Upper lobe of left lung (tissue), 6 donors: ENCODE measurements around the gene ENPP3. TPM values are rescaled to one million over a fixed set of nuclear protein-coding genes. Genes with fewer than 3 reads are reported as not detected.

Experiments
- ATAC-seq, 2 donors: fragments of 200-7000 bp; cut with Tn5 transposase; one replicate each; pipeline ENCODE4 v1.9.1; 2022; ENCODE audit warnings: mild to moderate bottlenecking in 2 of 2, moderate library complexity in 2 of 2; ENCODE audit not compliant: low FRiP score in 2 of 2
- DNase-seq, 2 donors: peaks; one replicate each; pipeline ENCODE4 v3.0.0-alpha.2; 2019 to 2020
- H3K27ac ChIP-seq, 4 donors: fragments of 200-600 bp; sonication (generic); one replicate each; pipeline ENCODE4 v1.5.1; 2016 to 2019
- H3K27me3 ChIP-seq, 4 donors: fragments of 200-600 bp; sonication (generic); one replicate each; pipeline ENCODE4 v1.5.1; 2017 to 2019
- H3K36me3 ChIP-seq, 4 donors: fragments of 200-600 bp; sonication (generic); one replicate each; pipeline ENCODE4 v1.5.1; 2016 to 2019
- H3K4me1 ChIP-seq, 4 donors: fragments of 200-600 bp; sonication (generic); one replicate each; pipeline ENCODE4 v1.5.1; 2018 to 2019
- H3K4me3 ChIP-seq, 4 donors: fragments of 200-600 bp; sonication (generic); one replicate each; pipeline ENCODE4 v1.5.1; 2017 to 2019; ENCODE audit warnings: mild to moderate bottlenecking in 2 of 4, moderate library complexity in 1 of 4
- H3K9me3 ChIP-seq, 4 donors: fragments of 200-600 bp; sonication (generic); one replicate each; pipeline ENCODE4 v1.5.1; 2018 to 2019
- EP300 ChIP-seq, 4 donors: sonication (generic); formaldehyde crosslinking; IDR thresholded peaks; one replicate each; pipeline ENCODE4 v1.5.1; 2017; ENCODE audit warnings: antibody characterized with exemption in 4 of 4, control low read depth in 2 of 4
- POLR2A ChIP-seq, 4 donors: fragments of 450-650 bp; IDR thresholded peaks; one replicate each; pipeline ENCODE4 v1.5.1; 2016 to 2017; ENCODE audit warnings: antibody characterized with exemption in 4 of 4, mild to moderate bottlenecking in 2 of 4
- POLR2AphosphoS5 ChIP-seq, 2 donors: sonication (generic); formaldehyde crosslinking; IDR thresholded peaks; one replicate each; pipeline ENCODE4 v1.5.1; 2017; ENCODE audit warnings: antibody characterized with exemption in 2 of 2
- WGBS, 2 donors: methylation state at CpG; one replicate each; pipeline ENCODE4 v1.1.5; 2017 to 2018; 5-methylcytosine and 5-hydroxymethylcytosine counted together
- total RNA-seq, 6 donors: library from RNA; depleted of rRNA in 4 of 6; stranded (reverse); fragments of >200 nt in 4 of 6; gene quantifications; one replicate each; pipeline versions ENCODE4 v1.1.0 to v1.2.1, GENCODE V29; 2016 to 2021
- TF ChIP-seq, protein P1 (sequence below), 6 experiments: fragments of 450-650 bp in 4 of 6; fragments of 200-600 bp in 2 of 6; sonication (generic) in 2 of 6; IDR thresholded peaks; one replicate each; pipeline ENCODE4 v1.5.1; 2016 to 2019; ENCODE audit warnings: antibody characterized with exemption in 6 of 6
- donor health status: DM: no; HTN: no; CAD: no; lungs with moderate emphysema.
- donor health status: DM: no; HTN: yes; CAD: no; lungs with severe emphysema.

ENPP3 gene
- total RNA-seq, 6 donors from 2014 or later, result under 0.01 to 2.1 (median 0.39) TPM

GRCh38 chr6:131635384-131636340, 1.4 kb upstream of the ENPP3 start:
- WGBS, 2 donors, result 91 to 95% methylated on average over 11 of the region's 11 CpGs
- no peak for TF ChIP-seq EP300 (IDR thresholded peaks at IDR 0.05)
- no peak for TF ChIP-seq POLR2A (IDR thresholded peaks at IDR 0.05)
- TF ChIP-seq POLR2AphosphoS5 (IDR thresholded peaks at IDR 0.05), result no peak
- TF ChIP-seq, protein P1, sequence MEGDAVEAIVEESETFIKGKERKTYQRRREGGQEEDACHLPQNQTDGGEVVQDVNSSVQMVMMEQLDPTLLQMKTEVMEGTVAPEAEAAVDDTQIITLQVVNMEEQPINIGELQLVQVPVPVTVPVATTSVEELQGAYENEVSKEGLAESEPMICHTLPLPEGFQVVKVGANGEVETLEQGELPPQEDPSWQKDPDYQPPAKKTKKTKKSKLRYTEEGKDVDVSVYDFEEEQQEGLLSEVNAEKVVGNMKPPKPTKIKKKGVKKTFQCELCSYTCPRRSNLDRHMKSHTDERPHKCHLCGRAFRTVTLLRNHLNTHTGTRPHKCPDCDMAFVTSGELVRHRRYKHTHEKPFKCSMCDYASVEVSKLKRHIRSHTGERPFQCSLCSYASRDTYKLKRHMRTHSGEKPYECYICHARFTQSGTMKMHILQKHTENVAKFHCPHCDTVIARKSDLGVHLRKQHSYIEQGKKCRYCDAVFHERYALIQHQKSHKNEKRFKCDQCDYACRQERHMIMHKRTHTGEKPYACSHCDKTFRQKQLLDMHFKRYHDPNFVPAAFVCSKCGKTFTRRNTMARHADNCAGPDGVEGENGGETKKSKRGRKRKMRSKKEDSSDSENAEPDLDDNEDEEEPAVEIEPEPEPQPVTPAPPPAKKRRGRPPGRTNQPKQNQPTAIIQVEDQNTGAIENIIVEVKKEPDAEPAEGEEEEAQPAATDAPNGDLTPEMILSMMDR (IDR thresholded peaks at IDR 0.05), result no peak
- no peak for DNase-seq
- Histone ChIP-seq H3K27me3 (no peaks in the 10 kb centered on the region), H3K9me3 (no peaks in the 10 kb centered on the region), H3K27ac (no peak overlapping the region), H3K4me1 (no peaks in the 10 kb centered on the region), H3K4me3 (no peak overlapping the region), H3K36me3 (no peaks in the 10 kb centered on the region)
- no peak for ATAC-seq

- Histone ChIP-seq H3K36me3 (no peaks in the 10 kb centered on the region), H3K27ac (no peak overlapping the region), H3K9me3 (no peaks in the 10 kb centered on the region), H3K27me3 (no peaks in the 10 kb centered on the region), H3K4me1 (no peaks in the 10 kb centered on the region), H3K4me3 (no peak overlapping the region)
- TF ChIP-seq POLR2AphosphoS5 (IDR thresholded peaks at IDR 0.05), result no peak
- TF ChIP-seq, protein P1 (IDR thresholded peaks at IDR 0.05), result no peak
- TF ChIP-seq EP300 (IDR thresholded peaks at IDR 0.05), result no peak
- no peak for TF ChIP-seq POLR2A (IDR thresholded peaks at IDR 0.05)
- DNase-seq, result no peak
- no peak for ATAC-seq
- 77 to 81% methylated on average over 2 of the region's 2 CpGs for WGBS, 2 donors
Observed at GRCh38 chr6:131638013-131638412, 911 bp downstream of the ENPP3 start.

DNA sequence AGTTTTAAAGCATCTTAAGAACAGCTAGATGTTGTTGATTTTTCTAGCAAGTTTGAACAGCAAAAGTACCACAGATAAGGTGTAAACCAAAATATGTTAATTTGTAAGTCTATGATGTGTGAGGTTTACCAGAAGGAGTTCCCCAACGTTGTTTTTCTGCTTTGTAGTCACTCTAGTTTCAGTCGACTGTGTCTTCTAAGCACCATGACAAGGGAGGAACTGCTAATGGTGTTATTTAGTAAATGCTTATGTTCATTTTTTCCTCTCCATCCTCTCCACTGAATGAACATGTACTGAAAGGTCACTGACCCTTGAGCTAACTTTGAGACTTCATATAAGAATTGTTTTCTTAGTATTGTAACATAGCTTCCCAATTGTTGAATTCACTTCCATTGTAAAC, 3.0 kb downstream of the ENPP3 start:
- Histone ChIP-seq H3K27ac (no peak overlapping the region), H3K9me3 (no peaks in the 10 kb centered on the region), H3K4me1 (no peaks in the 10 kb centered on the region), H3K36me3 (no peaks in the 10 kb centered on the region), H3K4me3 (no peak overlapping the region), H3K27me3 (no peaks in the 10 kb centered on the region)
- no peak for DNase-seq
- no peak for TF ChIP-seq EP300 (IDR thresholded peaks at IDR 0.05)
- no peak for TF ChIP-seq POLR2A (IDR thresholded peaks at IDR 0.05)
- TF ChIP-seq POLR2AphosphoS5 (IDR thresholded peaks at IDR 0.05), result no peak
- TF ChIP-seq, protein P1 (IDR thresholded peaks at IDR 0.05), result no peak
- ATAC-seq, result no peak
- 48% methylated on average over 2 of the region's 2 CpGs for WGBS, 2 donors

DNA sequence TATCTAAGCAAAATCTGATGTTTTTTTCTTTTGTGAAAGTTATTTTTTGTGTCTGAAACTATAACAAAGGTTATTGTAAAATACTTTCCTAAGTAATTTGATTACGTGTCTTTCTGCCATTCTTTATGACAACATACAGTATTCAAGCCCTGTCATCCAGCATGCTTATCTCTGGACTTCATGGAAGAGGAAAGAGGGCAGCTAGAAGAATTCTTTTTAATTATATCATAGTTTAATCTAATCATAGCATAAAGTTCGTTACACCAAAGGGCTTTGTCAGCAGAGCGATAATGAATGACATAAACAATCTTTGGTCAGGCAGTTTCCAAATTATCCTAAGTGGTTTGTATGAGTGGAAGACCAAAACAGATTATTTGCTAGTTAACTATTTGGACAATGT, 3.5 kb downstream of the ENPP3 start:
- TF ChIP-seq POLR2A (IDR thresholded peaks at IDR 0.05) (no peak), POLR2AphosphoS5 (IDR thresholded peaks at IDR 0.05) (no peak), EP300 (IDR thresholded peaks at IDR 0.05) (no peak)
- TF ChIP-seq, protein P1 (IDR thresholded peaks at IDR 0.05), result no peak
- no peak overlapping the region for H3K4me3 ChIP-seq
- ATAC-seq (no peak), DNase-seq (no peak)
- no peaks in the 10 kb centered on the region for H3K36me3 ChIP-seq
- no peaks in the 10 kb centered on the region for H3K9me3 ChIP-seq
- no peaks in the 10 kb centered on the region for H3K4me1 ChIP-seq
- no peak overlapping the region for H3K27ac ChIP-seq
- no peaks in the 10 kb centered on the region for H3K27me3 ChIP-seq
- WGBS, 2 donors, result 62 to 84% methylated on average over 3 of the region's 3 CpGs
